NCI-H1105 (cell line): Measurements from ENCODE around the gene MAD1L1.

ENCODE experiments used
- DNase-seq: peaks from one replicate; lab custom pipeline; 2025; lab: John Stamatoyannopoulos, UW

Gene MAD1L1

GRCh38 chr7:2258661-2259365 lies 26.1 kb upstream of the MAD1L1 start:
- DNase-seq = no peak

DNA sequence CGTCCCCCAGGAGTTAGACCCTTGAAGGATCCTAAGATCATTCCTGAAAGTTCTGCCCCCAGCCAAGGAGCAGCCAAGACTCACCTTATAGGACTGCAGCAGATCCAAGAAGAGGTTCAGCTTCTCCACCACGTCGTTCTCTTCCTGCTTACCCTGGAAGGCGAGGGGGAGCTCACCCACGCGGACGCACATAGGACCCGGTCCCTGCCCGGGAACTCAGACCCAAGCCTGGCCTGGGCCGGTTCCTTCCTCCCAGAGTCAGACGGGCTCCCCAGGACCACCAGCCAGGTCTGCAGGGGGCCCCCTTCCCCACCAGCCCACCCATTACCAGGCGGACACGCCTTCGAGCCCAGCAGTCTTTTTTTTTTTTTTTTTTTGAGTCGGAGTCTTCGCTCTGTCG lies 24.9 kb upstream of the MAD1L1 start:
- DNase-seq = no peak

- DNase-seq = no peak
Measured at GRCh38 chr7:2257046-2257551, 24.4 kb upstream of the MAD1L1 start.

- DNase-seq = no peak
Measured at GRCh38 chr7:2256306-2257045, 23.7 kb upstream of the MAD1L1 start.

DNA sequence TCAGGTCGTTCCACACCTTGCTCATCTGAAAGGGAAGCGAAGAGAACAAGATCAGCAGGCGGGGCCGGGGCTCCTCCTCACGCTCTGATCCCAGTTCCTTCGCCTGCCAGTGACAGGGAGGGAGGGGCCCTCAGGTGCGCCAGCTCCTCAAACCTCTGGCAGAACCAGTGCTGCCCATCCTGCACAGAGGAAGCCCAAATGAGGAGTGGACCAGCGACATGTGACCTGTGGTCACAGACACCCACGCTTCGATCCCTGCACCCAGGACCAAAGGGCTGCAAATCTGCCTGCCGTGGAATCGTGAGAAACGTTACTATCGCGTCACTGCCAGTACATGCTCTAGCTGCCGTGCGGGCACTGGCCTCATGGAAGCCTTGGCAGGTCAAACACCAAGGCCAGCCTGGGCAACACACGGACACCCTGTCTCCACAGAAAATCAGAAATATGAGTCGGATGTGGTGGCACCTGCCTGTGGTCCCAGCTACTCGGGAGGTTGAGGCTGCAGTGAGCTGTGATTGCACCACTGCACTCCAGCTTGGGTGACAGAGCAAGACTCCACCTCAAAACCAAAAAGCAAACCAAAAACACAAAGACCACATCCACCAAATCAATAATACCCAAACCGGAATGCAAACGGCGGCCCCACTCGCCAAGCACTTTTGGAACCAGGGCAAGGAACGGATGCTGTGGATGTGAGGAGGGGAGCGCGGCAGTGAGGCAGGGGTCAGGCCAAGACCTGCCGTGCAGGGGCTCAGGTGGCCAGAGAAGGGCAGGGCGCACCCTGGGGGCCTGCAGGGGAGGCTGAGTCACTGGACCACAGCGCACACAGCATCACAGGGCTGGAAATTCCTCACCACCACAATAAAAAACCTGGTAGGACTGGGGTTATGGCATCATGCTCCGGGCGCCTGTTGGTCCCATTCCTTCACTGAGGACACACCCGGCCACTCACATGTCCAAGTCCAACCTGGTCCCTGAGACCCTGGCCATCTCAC lies 22.7 kb upstream of the MAD1L1 start:
- no peak for DNase-seq

DNA sequence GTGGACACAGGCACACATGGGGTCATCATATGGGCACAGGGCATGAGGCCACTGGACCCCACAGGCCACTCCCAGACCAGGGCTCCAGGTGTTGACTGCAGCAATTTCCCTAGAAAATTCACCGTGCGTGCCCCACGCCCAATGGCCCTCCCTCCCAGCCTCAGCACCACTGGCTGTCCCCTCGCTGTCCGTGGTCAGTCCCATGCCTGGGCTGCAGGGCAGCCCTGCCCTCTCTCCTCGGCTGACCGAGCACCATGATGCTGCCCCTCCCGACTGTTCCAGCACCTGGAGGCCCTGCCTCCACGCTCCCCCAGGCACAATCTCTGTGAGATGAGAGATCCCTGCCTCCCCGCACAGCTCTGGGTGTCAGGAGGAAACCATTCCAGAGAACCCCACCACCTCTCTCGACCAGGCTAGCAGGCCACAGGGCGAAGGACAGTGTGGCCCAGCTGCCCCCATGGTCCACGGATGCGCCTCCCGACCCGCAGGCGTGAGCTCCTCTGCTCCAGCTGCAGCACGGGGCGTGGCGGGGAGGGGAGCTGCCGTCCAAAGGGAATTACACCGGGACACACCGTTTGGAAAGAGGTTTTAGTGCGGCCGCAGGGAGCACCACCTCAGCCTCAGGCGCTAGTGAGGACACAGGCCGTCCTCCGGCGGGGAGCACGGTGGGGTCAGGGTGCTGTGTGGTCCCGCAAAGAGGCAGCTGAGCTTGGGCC lies 21.8 kb upstream of the MAD1L1 start:
- DNase-seq = no peak

DNA sequence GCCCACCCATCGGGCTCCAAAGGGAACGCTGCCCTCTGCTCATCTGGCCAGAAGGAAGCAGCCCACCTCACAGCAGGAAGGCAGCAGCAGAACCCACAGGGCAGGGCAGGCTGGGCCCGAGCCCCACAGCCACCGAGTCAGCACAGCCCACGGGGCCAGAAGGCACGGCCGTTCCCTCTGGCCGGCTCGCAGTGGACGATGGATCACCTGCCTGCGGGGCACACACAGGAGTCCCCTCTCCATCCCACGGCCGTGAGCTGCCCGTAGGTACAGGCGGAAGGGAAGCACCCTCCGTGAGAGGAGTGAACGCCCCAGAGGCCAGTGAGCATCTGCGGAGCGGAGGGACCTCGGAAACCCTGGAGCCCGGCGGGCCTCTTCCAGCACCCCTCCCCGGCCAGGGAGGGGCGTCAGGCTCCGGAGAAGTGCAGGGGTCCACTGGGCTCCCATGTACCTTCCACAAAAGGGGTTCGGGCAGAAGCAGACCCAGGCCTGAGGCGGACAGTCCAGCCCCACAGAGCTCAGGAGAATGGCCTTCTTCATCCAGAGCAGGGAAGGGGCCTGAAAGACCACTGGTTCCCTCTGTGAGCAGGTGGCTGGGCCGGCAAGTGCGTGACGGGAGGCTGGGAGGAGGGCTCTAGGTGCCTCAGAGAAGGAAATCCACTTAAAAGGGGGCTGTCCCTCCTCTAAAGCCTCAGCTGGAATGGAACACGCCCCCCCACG lies 20.9 kb upstream of the MAD1L1 start:
- DNase-seq = no peak

- no peak for DNase-seq
Measured at GRCh38 chr7:2253021-2253420, 20.3 kb upstream of the MAD1L1 start.

DNA sequence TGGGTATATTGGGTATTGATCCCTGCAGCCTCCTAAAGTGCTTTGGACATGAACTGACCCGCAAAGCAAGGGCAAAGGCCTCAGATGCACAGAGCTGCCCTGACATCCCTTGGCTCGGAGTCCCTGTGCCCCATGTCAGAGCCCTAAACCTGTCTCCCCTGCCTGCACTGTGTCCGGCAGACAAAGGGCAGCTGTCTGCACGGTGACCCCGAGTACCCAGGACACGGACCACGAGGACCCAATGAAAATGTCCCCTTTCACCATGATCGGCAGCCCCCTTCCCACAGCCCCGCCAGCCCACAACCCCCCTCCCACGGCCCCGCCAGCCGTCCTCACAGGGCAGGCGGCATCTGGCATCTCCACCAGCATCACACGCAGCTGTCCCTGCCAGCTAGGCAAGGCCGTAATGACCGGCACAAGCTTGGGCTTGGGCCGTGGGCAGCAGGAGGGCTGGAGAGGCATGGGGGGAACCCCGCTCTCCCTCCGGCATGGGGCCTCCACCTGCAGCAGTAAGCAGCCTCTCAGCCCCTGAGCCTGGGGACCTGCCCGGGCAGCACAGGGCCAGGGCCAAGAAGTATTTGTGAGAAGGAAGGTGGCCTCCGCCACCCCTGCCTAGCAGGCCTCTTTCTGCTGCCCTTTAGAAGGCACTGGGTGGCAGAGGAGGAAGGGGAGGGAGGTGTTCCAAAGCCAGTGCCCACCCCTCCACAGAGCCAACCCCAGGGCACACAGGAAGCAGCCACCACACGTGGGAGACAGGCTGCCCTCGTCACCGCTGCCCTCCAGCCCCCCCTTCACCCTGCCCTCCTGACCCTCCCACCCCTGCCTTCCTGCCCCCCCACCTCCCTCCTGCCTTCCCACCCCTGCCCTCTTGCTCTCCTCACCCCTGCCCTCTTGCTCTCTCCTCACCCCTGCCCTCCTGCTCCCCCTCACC lies 19.4 kb upstream of the MAD1L1 start:
- DNase-seq = no peak

DNA sequence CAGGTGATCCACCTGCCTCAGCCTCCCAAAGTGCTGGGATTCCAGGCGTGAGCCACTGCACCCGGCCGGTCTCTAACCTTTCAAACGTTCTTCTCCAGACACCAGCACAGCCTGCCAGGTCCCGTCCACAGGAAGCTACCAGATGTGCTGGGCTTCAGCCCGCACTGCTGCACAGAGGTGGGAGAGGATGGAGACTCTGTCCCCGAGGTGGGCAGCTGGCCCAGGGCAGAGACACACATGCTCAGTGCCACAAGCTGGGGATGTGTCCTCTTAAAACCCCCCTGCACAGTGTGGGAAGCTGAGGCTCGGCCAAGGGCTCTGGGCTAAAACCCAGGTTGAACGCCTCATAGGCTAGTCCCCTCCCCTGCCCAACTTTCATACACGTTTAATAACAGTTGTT lies 18.6 kb upstream of the MAD1L1 start:
- no peak for DNase-seq

DNA sequence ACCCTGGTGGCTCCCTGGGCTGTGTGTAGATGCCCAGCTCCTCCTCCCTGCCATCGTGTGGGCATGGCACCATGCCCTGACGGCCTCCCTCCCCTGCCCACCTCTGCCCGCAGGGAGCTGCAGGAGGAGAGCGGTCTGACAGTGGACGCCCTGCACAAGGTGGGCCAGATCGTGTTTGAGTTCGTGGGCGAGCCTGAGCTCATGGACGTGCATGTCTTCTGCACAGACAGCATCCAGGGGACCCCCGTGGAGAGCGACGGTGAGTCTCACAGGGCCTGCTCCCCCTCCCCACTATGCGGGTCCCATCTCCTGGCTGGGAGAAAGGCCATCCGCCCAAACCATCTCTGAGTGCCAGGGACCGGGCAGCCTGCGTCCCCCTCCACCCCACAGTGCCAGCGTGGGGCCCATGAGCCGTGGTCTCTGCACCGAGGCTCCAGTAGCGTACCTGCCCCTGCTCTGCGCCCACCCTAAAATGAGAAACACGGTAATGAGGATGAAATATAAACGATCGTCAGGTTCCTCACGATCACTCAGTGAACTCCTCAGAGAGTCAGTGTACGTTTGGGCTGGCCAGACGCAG lies 17.1 kb upstream of the MAD1L1 start:
- no peak for DNase-seq

- DNase-seq = no peak
Measured at GRCh38 chr7:2248984-2249694, 16.4 kb upstream of the MAD1L1 start.

DNA sequence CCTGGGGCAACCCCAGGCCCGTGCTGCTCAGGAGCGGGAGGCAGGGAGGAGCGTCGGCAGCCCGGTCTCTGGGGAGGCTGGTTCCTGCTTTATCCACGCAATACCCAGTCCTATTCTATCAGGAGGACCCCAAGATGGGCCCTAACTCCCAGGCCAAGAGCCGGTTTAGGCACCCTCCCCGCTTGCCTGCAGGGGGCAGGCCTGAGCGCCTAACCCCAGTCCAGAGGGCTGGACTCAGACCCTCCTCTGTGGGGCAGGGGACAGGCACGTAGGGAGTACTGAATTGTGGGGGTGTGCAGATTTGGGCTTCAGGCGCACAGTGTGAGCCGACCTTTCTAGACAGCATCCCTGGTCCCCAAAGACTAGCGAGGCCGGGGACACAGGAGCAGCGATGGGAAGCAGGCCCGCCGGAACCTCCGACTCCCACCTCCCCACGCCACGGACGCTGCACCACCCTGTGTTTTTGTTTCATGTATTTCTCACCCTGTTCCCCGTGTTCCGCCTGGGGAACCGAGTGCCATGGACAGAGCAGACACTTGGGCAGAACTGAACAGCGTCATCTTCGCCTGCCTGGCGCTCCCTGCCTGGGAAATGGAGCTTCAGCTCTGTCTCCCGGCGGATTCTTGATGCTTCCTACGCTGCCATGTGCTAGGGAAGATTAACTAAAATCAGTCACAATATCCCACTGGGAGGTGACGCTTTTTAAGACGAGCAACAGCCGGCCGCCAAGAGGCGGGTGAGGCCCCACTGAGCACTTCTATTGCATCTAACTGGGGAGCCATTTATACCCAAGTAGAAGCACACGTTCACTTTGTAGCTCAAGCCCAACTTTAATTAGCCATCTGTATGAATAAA lies 14.6 kb upstream of the MAD1L1 start:
- DNase-seq = no peak

DNA sequence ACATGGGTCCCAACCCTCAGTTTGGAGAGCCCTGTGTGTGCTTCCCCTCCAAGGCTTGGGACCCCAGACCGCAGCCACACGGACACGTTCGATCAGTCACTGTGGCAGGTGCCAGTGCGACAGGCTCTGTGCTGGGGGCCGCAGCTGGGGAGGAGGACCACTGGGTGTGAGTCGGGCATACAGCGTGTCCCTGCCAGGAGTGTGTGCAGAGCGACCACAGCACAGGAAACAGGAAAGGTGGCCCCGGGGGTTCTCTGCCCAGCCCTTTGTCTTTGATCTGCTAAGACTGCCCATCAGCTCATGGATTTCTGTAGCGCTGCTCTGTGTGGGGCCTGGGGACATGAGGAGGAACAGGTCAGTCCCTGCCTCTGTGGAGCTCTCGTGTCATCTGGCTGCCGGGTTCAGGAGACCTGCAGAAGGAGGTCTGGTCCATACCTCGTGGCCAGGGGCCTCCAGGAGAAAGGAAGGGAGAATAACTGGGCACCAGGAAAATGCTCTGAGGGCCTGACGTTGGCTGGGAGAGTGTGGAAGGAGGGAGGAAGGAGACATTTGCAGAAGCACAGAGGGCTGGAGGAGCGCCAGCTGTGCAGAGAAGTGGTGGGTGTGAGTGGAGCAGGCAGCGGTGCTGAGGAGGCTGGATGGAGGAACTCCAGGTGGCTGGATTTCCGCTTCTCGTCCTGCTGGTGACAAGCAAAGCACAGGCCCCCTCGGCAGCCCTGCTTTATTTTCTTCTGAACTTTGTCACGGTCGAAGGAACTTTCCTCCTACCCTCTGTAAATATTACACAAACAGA lies 13.3 kb upstream of the MAD1L1 start:
- no peak for DNase-seq

GRCh38 chr7:2244404-2244995 lies 11.8 kb upstream of the MAD1L1 start:
- no peak for DNase-seq

- DNase-seq = no peak
Measured at GRCh38 chr7:2243458-2243857, 10.7 kb upstream of the MAD1L1 start.
